A549 (cell line): ENCODE measurements around the gene GPC1.

Experiments used
- CBX2 ChIP-seq: fragments of 200-600 bp; sonication (generic); IDR thresholded peaks from 2 replicates; pipeline ENCODE4 v1.6.1; 2016; ENCODE audit warnings: low read depth, mild to moderate bottlenecking, borderline replicate concordance
- CTCF ChIP-seq: fragments of >200 bp; sonication (Bioruptor Twin); formaldehyde crosslinking; IDR thresholded peaks from 3 replicates; pipeline ENCODE4 v1.5.1; 2016
- EHMT2 ChIP-seq: fragments of 200-600 bp; sonication (generic); IDR thresholded peaks from 2 replicates; pipeline ENCODE4 v1.6.1; 2016; ENCODE audit warnings: antibody characterized with exemption, low read depth, mild to moderate bottlenecking, moderate library complexity
- MYC ChIP-seq: IDR thresholded peaks from 2 replicates; pipeline ENCODE4 v1.6.1; 2012; ENCODE audit warnings: mild to moderate bottlenecking, inconsistent platforms, low read length, improper control_type of control experiment, borderline replicate concordance
- PHF8 ChIP-seq: fragments of 200-600 bp; sonication (generic); IDR thresholded peaks from 2 replicates; pipeline ENCODE4 v1.6.1; 2016; ENCODE audit warnings: low read depth, mild to moderate bottlenecking, antibody characterized with exemption, moderate library complexity, borderline replicate concordance
- POLR2A ChIP-seq: IDR thresholded peaks from 2 replicates; pipeline ENCODE4 v1.6.1; 2012; ENCODE audit warnings: mild to moderate bottlenecking, low read length
- TF ChIP-seq, protein P1 (sequence below): IDR thresholded peaks from 2 replicates; pipeline ENCODE4 v1.6.1; 2012
- TF ChIP-seq, protein P2 (sequence below): IDR thresholded peaks from 2 replicates; pipeline ENCODE4 v1.6.1; 2012

DNA sequence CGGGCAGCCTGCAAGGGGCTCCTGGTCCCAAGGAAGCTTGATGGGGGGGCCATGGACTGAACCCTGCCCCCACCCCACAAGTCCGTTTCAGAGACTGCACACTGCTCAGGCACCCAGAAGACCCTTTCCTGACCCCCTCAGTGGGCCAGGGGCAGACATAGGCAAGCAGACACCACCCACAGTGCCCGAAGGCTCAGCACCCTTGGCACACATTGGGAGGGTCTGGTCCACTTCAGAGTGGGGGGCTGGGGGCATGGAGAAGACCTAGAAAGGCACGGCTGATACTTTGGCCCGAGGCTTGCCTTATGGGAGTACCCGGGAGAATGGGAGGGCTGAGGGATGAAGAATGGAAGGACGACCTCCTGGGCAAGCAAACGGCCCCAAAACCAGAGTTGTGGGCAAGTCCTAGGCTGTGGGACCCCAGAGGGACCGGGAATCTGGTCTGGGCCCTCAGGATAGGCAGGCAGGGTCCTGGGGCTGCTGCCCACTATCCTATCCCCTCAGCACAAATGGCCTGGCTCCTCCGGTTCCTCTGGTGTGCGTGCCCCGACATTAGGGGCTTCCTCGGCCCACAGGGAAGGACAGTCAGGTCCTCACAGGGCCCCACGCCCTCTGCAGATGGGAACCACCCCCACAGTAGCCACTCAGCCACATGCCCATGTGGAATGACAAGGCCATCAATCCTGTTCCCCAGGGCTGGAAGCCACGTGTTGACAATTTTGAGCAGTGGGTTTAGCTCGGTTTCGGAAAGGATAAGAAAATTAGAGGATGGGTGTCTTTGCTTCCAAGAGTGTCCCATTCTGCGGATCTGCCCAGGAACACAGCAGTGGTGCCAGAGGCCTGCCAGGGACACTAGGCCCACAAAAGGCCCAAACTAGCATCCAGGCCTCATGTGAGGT is 15.0 kb upstream of the GPC1 start:
- TF ChIP-seq PHF8: no peak
- TF ChIP-seq, protein P1, sequence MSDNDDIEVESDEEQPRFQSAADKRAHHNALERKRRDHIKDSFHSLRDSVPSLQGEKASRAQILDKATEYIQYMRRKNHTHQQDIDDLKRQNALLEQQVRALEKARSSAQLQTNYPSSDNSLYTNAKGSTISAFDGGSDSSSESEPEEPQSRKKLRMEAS: no peak
- no peak for TF ChIP-seq POLR2A
- no peak for TF ChIP-seq EHMT2
- TF ChIP-seq CTCF: no peak
- TF ChIP-seq MYC: no peak
- TF ChIP-seq, protein P2, sequence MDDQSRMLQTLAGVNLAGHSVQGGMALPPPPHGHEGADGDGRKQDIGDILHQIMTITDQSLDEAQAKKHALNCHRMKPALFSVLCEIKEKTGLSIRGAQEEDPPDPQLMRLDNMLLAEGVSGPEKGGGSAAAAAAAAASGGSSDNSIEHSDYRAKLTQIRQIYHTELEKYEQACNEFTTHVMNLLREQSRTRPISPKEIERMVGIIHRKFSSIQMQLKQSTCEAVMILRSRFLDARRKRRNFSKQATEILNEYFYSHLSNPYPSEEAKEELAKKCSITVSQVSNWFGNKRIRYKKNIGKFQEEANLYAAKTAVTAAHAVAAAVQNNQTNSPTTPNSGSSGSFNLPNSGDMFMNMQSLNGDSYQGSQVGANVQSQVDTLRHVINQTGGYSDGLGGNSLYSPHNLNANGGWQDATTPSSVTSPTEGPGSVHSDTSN: no peak
- no peak for TF ChIP-seq CBX2
